Stimulated activated naive B cell treated with anti-CD40 and anti-IgM and Interleukin-4, amounts not matched to agents 10 μg/mL and 1 μg/mL and 100 μg/mL, for 72 hours (primary cell): Measurements from ENCODE around the gene MBTPS1.

ENCODE experiments used
- ATAC-seq, 2 donors: fragments of 150-1000 bp; cut with Tn5 transposase; replicated peaks; 2 replicates each; pipeline ENCODE4 v1.10.0; 2021; ENCODE audit warnings: moderate library complexity in 1 of 2
- DNase-seq: peaks from one replicate; pipeline ENCODE4 v3.0.0; 2021
- H3K27ac Mint-ChIP-seq: one replicate; pipeline ENCODE4 v1.8.0; 2022; ENCODE audit warnings: mild to moderate bottlenecking, mixed read lengths
- H3K27me3 Mint-ChIP-seq, 2 donors: one replicate each; pipeline ENCODE4 v1.8.0; 2022; ENCODE audit warnings: mixed read lengths in 2 of 2
- H3K36me3 Mint-ChIP-seq, 2 donors: one replicate each; pipeline ENCODE4 v1.8.0; 2022; ENCODE audit warnings: mixed read lengths in 2 of 2, mild to moderate bottlenecking in 1 of 2
- H3K4me1 Mint-ChIP-seq, 2 donors: one replicate each; pipeline ENCODE4 v1.8.0; 2022; ENCODE audit warnings: mixed read lengths in 2 of 2, mild to moderate bottlenecking in 1 of 2
- H3K4me3 Mint-ChIP-seq, 2 donors: one replicate each; pipeline ENCODE4 v1.8.0; 2022; ENCODE audit warnings: mild to moderate bottlenecking in 2 of 2, mixed read lengths in 2 of 2, moderate library complexity in 1 of 2
- H3K9me3 Mint-ChIP-seq, 2 donors: one replicate each; pipeline ENCODE4 v1.8.0; 2022; ENCODE audit warnings: mixed read lengths in 2 of 2, mild to moderate bottlenecking in 1 of 2

The MBTPS1 gene

GRCh38 chr16:84103678-84104077 is 13.1 kb downstream of the MBTPS1 start:
- Mint-ChIP-seq H3K27ac (no peak overlapping the region), H3K36me3 (peaks cover 18 to 31% of the 10 kb centered on the region in 2 donors), H3K9me3 (no peaks in the 10 kb centered on the region), H3K27me3 (no peaks in the 10 kb centered on the region), H3K4me3 (no peak overlapping the region), H3K4me1 (peaks cover 21 to 50% of the 10 kb centered on the region in 2 donors)
- DNase-seq: no peak
- no peak for ATAC-seq

GRCh38 chr16:84098939-84099338 is 17.8 kb downstream of the MBTPS1 start:
- Mint-ChIP-seq H3K27ac (no peak overlapping the region), H3K27me3 (no peaks in the 10 kb centered on the region), H3K9me3 (no peaks in the 10 kb centered on the region), H3K4me1 (peaks cover 8 to 25% of the 10 kb centered on the region in 2 donors), H3K4me3 (no peak overlapping the region), H3K36me3 (peaks cover 31 to 48% of the 10 kb centered on the region in 2 donors)
- DNase-seq (no peak), ATAC-seq (no peak)

- peaks cover 4 to 15% of the 10 kb centered on the region in 2 donors for H3K4me1 Mint-ChIP-seq
- H3K27me3 Mint-ChIP-seq: no peaks in the 10 kb centered on the region
- peaks cover 42 to 62% of the 10 kb centered on the region in 2 donors for H3K36me3 Mint-ChIP-seq
- H3K4me3 Mint-ChIP-seq: no peak overlapping the region
- no peak for DNase-seq
- no peak for ATAC-seq
- H3K27ac Mint-ChIP-seq: no peak overlapping the region
- no peaks in the 10 kb centered on the region for H3K9me3 Mint-ChIP-seq
These were observed 20.2 kb downstream of the MBTPS1 start for GRCh38 chr16:84096447-84097005.

- H3K4me3 Mint-ChIP-seq: no peak overlapping the region
- no peak for DNase-seq
- H3K27ac Mint-ChIP-seq: no peak overlapping the region
- no peaks in the 10 kb centered on the region for H3K9me3 Mint-ChIP-seq
- no peak for ATAC-seq
- peaks cover 3 to 10% of the 10 kb centered on the region in 2 donors for H3K4me1 Mint-ChIP-seq
- peaks cover 45 to 67% of the 10 kb centered on the region in 2 donors for H3K36me3 Mint-ChIP-seq
- no peaks in the 10 kb centered on the region for H3K27me3 Mint-ChIP-seq
These were observed 21.3 kb downstream of the MBTPS1 start for GRCh38 chr16:84095466-84095865.

- Mint-ChIP-seq H3K9me3 (no peaks in the 10 kb centered on the region), H3K27me3 (no peaks in the 10 kb centered on the region), H3K4me3 (no peak overlapping the region), H3K4me1 (peaks cover 9 to 13% of the 10 kb centered on the region in 2 donors), H3K27ac (no peak overlapping the region), H3K36me3 (peaks cover 53 to 71% of the 10 kb centered on the region in 2 donors)
- DNase-seq (no peak), ATAC-seq (no peak)
These were observed 22.9 kb downstream of the MBTPS1 start for GRCh38 chr16:84093879-84094270.

GRCh38 chr16:84093120-84093878 is 23.4 kb downstream of the MBTPS1 start:
- H3K4me3 Mint-ChIP-seq: no peak overlapping the region
- no peaks in the 10 kb centered on the region for H3K9me3 Mint-ChIP-seq
- DNase-seq: no peak
- peaks cover 51 to 73% of the 10 kb centered on the region in 2 donors for H3K36me3 Mint-ChIP-seq
- H3K27ac Mint-ChIP-seq: no peak overlapping the region
- H3K27me3 Mint-ChIP-seq: no peaks in the 10 kb centered on the region
- ATAC-seq: no peak
- peaks cover 14 to 19% of the 10 kb centered on the region in 2 donors for H3K4me1 Mint-ChIP-seq

- no peak overlapping the region for H3K27ac Mint-ChIP-seq
- H3K36me3 Mint-ChIP-seq: peaks cover 55 to 73% of the 10 kb centered on the region in 2 donors
These were observed 25.3 kb downstream of the MBTPS1 start for GRCh38 chr16:84091460-84091859.

GRCh38 chr16:84090211-84090610 is 26.5 kb downstream of the MBTPS1 start:
- peaks cover 56 to 75% of the 10 kb centered on the region in 2 donors for H3K36me3 Mint-ChIP-seq
- no peak overlapping the region for H3K27ac Mint-ChIP-seq
- no peak overlapping the region for H3K4me3 Mint-ChIP-seq

More at GRCh38 chr16:84091460-84091859, 25.3 kb downstream of the MBTPS1 start:
- Mint-ChIP-seq H3K27me3 (no peaks in the 10 kb centered on the region), H3K4me1 (peaks cover 25 to 35% of the 10 kb centered on the region in 2 donors), H3K9me3 (no peaks in the 10 kb centered on the region), H3K4me3 (no peak overlapping the region)
- no peak for ATAC-seq
- DNase-seq: no peak

GRCh38 chr16:84088695-84089395 is 27.9 kb downstream of the MBTPS1 start:
- no peaks in the 10 kb centered on the region for H3K9me3 Mint-ChIP-seq
- peak overlapping the region; percentile 4 to 40 for H3K4me3 Mint-ChIP-seq
- ATAC-seq (peak; percentile 92 to 94), DNase-seq (peak; percentile 75)
- H3K27me3 Mint-ChIP-seq: no peaks in the 10 kb centered on the region
- peaks cover 50 to 67% of the 10 kb centered on the region in 2 donors for H3K36me3 Mint-ChIP-seq
- peaks cover 35 to 47% of the 10 kb centered on the region in 2 donors for H3K4me1 Mint-ChIP-seq
- H3K27ac Mint-ChIP-seq: peak overlapping the region; percentile 81

More at GRCh38 chr16:84090211-84090610, 26.5 kb downstream of the MBTPS1 start:
- ATAC-seq: no peak
- H3K9me3 Mint-ChIP-seq: no peaks in the 10 kb centered on the region
- DNase-seq: no peak
- H3K27me3 Mint-ChIP-seq: no peaks in the 10 kb centered on the region
- H3K4me1 Mint-ChIP-seq: peaks cover 34 to 40% of the 10 kb centered on the region in 2 donors

GRCh38 chr16:84087466-84088151 is 29.1 kb downstream of the MBTPS1 start:
- DNase-seq (no peak), ATAC-seq (no peak)
- no peaks in the 10 kb centered on the region for H3K9me3 Mint-ChIP-seq
- H3K4me3 Mint-ChIP-seq: peak overlapping the region; percentile 7 to 27
- no peak overlapping the region for H3K27ac Mint-ChIP-seq
- H3K4me1 Mint-ChIP-seq: peaks cover 35 to 47% of the 10 kb centered on the region in 2 donors
- H3K36me3 Mint-ChIP-seq: peaks cover 45 to 65% of the 10 kb centered on the region in 2 donors
- no peaks in the 10 kb centered on the region for H3K27me3 Mint-ChIP-seq

GRCh38 chr16:84087001-84087400 is 29.7 kb downstream of the MBTPS1 start:
- no peaks in the 10 kb centered on the region for H3K27me3 Mint-ChIP-seq
- H3K27ac Mint-ChIP-seq: no peak overlapping the region
- no peak for DNase-seq
- no peaks in the 10 kb centered on the region for H3K9me3 Mint-ChIP-seq
- peak in 1 of 2 donors; percentile 15 for ATAC-seq
- peaks cover 45 to 67% of the 10 kb centered on the region in 2 donors for H3K36me3 Mint-ChIP-seq
- H3K4me3 Mint-ChIP-seq: peak overlapping the region; percentile 4 to 23
- H3K4me1 Mint-ChIP-seq: peaks cover 35 to 47% of the 10 kb centered on the region in 2 donors

- H3K36me3 Mint-ChIP-seq: peaks cover 47 to 69% of the 10 kb centered on the region in 2 donors
- H3K27me3 Mint-ChIP-seq: no peaks in the 10 kb centered on the region
These were observed 30.4 kb downstream of the MBTPS1 start for GRCh38 chr16:84086341-84086740.

GRCh38 chr16:84085773-84086172 is 31.0 kb downstream of the MBTPS1 start:
- peaks cover 49 to 69% of the 10 kb centered on the region in 2 donors for H3K36me3 Mint-ChIP-seq

More at GRCh38 chr16:84086341-84086740, 30.4 kb downstream of the MBTPS1 start:
- no peak for ATAC-seq
- peak overlapping the region; percentile 69 to 71 for H3K4me3 Mint-ChIP-seq
- H3K9me3 Mint-ChIP-seq: no peaks in the 10 kb centered on the region
- peak overlapping the region; percentile 69 for H3K27ac Mint-ChIP-seq
- H3K4me1 Mint-ChIP-seq: peaks cover 35 to 47% of the 10 kb centered on the region in 2 donors
- no peak for DNase-seq

GRCh38 chr16:84085271-84085667 is 31.5 kb downstream of the MBTPS1 start:
- Mint-ChIP-seq H3K9me3 (no peaks in the 10 kb centered on the region), H3K27ac (no peak overlapping the region), H3K36me3 (peaks cover 53 to 70% of the 10 kb centered on the region in 2 donors), H3K4me3 (no peak overlapping the region), H3K27me3 (no peaks in the 10 kb centered on the region), H3K4me1 (peaks cover 35 to 47% of the 10 kb centered on the region in 2 donors)
- no peak for ATAC-seq
- DNase-seq: no peak

More at GRCh38 chr16:84085773-84086172, 31.0 kb downstream of the MBTPS1 start:
- no peaks in the 10 kb centered on the region for H3K9me3 Mint-ChIP-seq
- peak; percentile 45 to 57 for ATAC-seq
- no peak for DNase-seq
- peak overlapping the region; percentile 69 for H3K27ac Mint-ChIP-seq
- H3K4me3 Mint-ChIP-seq: peak overlapping the region; percentile 69 to 71
- peaks cover 35 to 47% of the 10 kb centered on the region in 2 donors for H3K4me1 Mint-ChIP-seq
- no peaks in the 10 kb centered on the region for H3K27me3 Mint-ChIP-seq
